Measurements from ENCODE around the gene SMIM33.

- TF ChIP-seq EZH2 (IDR thresholded peaks at IDR 0.05; ENCODE audit: low read depth) (no peak), CTCF (conservative IDR thresholded peaks at IDR 0.05) (no peak)
Measured at GRCh38 chr5:139461698-139462097, 9.1 kb upstream of the SMIM33 start.
